Right atrium auricular region (tissue), 2 donors: Measurements from ENCODE around the gene TIMM22. TPM values are rescaled to one million over a fixed set of nuclear protein-coding genes. Genes with fewer than 3 reads are reported as not detected.
"Not testable (repeated sequence)": the region's sequence is repeated elsewhere in the genome, so short reads cannot be mapped to it uniquely, and the experiment has no call there.

ENCODE experiments used
- DNase-seq: peaks from one replicate; pipeline ENCODE4 v3.0.0-alpha.2; 2019; ENCODE audit warnings: low spot score
- H3K27ac ChIP-seq, 2 donors: fragments of 200-600 bp; sonication (generic); 1 replicate in 1 of 2; 2 replicates in 1 of 2; pipeline ENCODE4 v1.5.1; 2016 to 2019
- H3K27me3 ChIP-seq, 2 donors: fragments of 200-600 bp; sonication (generic); one replicate each; pipeline versions ENCODE4 v1.5.1 to v1.6.0; 2017 to 2019
- H3K36me3 ChIP-seq: fragments of 200-600 bp; sonication (generic); one replicate; pipeline ENCODE4 v1.5.1; 2016
- H3K4me1 ChIP-seq, 2 donors: fragments of 200-600 bp; sonication (generic); one replicate each; pipeline versions ENCODE4 v1.5.1 to v1.6.0; 2017 to 2019
- H3K4me3 ChIP-seq, 2 donors: fragments of 200-600 bp; sonication (generic); 1 replicate in 1 of 2; 2 replicates in 1 of 2; pipeline ENCODE4 v1.5.1; 2017 to 2019; ENCODE audit warnings: mild to moderate bottlenecking in 1 of 2, moderate library complexity in 1 of 2
- H3K9me3 ChIP-seq, 2 donors: fragments of 200-600 bp; sonication (generic); one replicate each; pipeline ENCODE4 v1.5.1; 2019
- total RNA-seq, 2 donors: library from RNA; depleted of rRNA; stranded (reverse); fragments of >200 nt; gene quantifications; one replicate each; pipeline ENCODE4 v1.1.0, GENCODE V29; 2016
- TF ChIP-seq, protein P1 (sequence below), 2 donors: fragments of 200-600 bp; sonication (generic); IDR thresholded peaks; one replicate each; pipeline ENCODE4 v1.5.1; 2019; ENCODE audit warnings: antibody characterized with exemption in 2 of 2

Gene TIMM22
- total RNA-seq: 10 to 100 TPM; 14.8 to 15.4 TPM

DNA sequence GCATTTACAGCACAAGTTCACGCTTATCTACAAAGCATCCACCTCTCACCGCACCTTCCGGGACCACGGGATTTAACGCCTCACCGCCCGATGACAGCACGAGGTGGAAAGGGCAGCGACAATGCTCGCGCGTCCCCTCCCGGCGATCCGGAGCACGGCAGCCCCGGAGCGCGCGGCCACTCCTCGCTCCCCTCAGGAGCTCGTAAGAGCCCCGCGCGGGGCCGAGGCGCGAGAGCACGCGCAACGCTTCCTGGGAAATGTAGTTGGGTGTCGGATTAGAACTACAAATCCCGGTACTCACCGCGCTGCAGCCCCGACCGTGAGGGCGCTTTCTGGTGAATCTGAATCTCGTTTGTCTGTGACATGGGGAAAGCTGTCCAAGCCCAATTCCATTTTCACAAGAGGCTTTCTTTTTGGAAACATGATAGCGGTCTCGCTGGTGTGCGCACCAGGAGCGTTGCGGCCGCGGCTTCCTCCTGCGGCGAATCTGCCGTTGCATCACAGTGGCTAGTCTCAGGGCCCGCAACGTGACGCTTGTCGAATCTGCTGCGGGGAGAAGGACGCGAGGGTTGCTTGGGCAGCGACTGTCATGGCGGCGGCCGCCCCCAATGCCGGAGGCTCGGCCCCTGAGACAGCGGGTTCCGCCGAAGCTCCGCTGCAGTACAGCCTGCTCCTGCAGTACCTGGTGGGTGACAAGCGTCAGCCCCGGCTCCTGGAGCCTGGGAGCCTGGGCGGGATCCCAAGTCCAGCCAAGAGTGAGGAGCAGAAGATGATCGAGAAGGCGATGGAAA is at the start of gene TIMM22:
Gene TIMM22 (plus strand): TSS at position 576 of the 791 bp plus-strand sequence. CDS start 14 bp downstream, at position 590.
- Histone ChIP-seq H3K4me3 (peak within 1 kb of the TSS; percentile 96 to 99), H3K4me1 (peaks cover 0 to 43% of the 10 kb centered on the region in 2 donors), H3K27me3 (no peaks in the 10 kb centered on the region), H3K27ac (peak within 1 kb of the TSS; percentile 88 to 94), H3K36me3 (peaks cover 22% of the 10 kb centered on the region), H3K9me3 (no peaks in the 10 kb centered on the region)
- TF ChIP-seq, protein P1, sequence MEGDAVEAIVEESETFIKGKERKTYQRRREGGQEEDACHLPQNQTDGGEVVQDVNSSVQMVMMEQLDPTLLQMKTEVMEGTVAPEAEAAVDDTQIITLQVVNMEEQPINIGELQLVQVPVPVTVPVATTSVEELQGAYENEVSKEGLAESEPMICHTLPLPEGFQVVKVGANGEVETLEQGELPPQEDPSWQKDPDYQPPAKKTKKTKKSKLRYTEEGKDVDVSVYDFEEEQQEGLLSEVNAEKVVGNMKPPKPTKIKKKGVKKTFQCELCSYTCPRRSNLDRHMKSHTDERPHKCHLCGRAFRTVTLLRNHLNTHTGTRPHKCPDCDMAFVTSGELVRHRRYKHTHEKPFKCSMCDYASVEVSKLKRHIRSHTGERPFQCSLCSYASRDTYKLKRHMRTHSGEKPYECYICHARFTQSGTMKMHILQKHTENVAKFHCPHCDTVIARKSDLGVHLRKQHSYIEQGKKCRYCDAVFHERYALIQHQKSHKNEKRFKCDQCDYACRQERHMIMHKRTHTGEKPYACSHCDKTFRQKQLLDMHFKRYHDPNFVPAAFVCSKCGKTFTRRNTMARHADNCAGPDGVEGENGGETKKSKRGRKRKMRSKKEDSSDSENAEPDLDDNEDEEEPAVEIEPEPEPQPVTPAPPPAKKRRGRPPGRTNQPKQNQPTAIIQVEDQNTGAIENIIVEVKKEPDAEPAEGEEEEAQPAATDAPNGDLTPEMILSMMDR (IDR thresholded peaks at IDR 0.05): peak; percentile 92 to 97
- peak; percentile 92 for DNase-seq

- H3K9me3 ChIP-seq: no peaks in the 10 kb centered on the region
- H3K4me1 ChIP-seq: peaks cover 0 to 10% of the 10 kb centered on the region in 2 donors
- no peaks in the 10 kb centered on the region for H3K36me3 ChIP-seq
- no peak overlapping the region for H3K4me3 ChIP-seq
- H3K27ac ChIP-seq: no peak overlapping the region
- DNase-seq: no peak
- no peaks in the 10 kb centered on the region for H3K27me3 ChIP-seq
- TF ChIP-seq, protein P1 (IDR thresholded peaks at IDR 0.05): no peak
Observed at GRCh38 chr17:948284-948852, 48.6 kb upstream of the TIMM22 start.

GRCh38 chr17:949623-950303 is 47.2 kb upstream of the TIMM22 start:
- no peak for DNase-seq
- Histone ChIP-seq H3K27me3 (no peaks in the 10 kb centered on the region), H3K27ac (no peak overlapping the region), H3K9me3 (no peaks in the 10 kb centered on the region), H3K4me3 (no peak overlapping the region), H3K36me3 (no peaks in the 10 kb centered on the region), H3K4me1 (peaks cover 0 to 16% of the 10 kb centered on the region in 2 donors)
- TF ChIP-seq, protein P1 (IDR thresholded peaks at IDR 0.05): no peak

DNA sequence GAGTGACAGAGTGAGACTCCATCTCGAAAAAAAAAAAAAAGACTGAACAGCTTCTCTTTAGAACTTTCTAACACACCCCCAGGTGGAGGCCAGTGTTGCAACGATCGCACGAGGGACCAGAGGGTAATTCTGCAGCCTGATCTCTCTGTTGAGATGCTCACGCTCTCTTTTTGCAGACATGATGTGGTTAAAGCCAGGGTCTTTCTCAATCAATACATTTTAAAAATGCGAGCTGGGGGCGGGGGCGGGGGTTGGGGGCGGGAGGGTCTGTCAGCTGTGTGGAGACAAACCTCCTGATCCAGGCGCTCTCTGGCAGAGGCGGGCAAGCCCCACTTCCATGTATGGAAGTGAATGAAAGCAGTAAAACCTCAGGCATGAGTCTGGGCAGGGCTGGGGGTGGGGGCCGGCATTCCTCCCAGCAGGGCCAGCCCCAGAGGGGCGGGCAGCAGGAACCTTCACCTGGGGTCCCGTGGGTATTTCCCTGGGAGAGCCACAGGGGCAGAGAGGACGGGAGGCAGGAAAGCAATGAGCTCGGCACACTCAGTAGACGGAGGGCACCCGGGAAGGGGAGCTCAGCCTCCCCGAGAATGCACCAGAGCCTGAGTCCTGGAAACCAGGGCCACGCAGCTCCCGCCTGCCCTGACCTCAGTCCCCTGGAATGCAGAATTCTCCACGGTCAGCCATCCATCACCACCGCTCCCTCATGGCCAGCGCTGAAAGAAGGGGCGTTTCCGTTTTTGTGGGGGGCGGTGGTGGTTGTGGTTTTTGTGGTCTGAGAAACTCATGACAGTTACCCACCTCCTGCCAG is 45.4 kb upstream of the TIMM22 start:
- no peaks in the 10 kb centered on the region for H3K36me3 ChIP-seq
- TF ChIP-seq, protein P1 (IDR thresholded peaks at IDR 0.05): no peak
- no peaks in the 10 kb centered on the region for H3K9me3 ChIP-seq
- no peak for DNase-seq
- peaks cover 0 to 17% of the 10 kb centered on the region in 2 donors for H3K4me1 ChIP-seq
- no peaks in the 10 kb centered on the region for H3K27me3 ChIP-seq
- H3K27ac ChIP-seq: no peak overlapping the region
- H3K4me3 ChIP-seq: peak overlapping the region in 1 of 2 donors; percentile 23

- not testable (repeated sequence) for DNase-seq, H3K36me3 ChIP-seq, H3K27ac ChIP-seq, H3K27me3 ChIP-seq, H3K4me3 ChIP-seq, H3K9me3 ChIP-seq
- H3K4me1 ChIP-seq: peaks cover 0 to 17% of the 10 kb centered on the region in 2 donors
Observed at GRCh38 chr17:952592-952991, 44.3 kb upstream of the TIMM22 start.
